ENCODE results near the gene CYP39A1. TPM values are rescaled to one million over a fixed set of nuclear protein-coding genes. Genes with fewer than 3 reads are reported as not detected.

Gene CYP39A1
- total RNA-seq, 4 donors from 2014 or later, result 7.6 to 55.9 (median 23.2) TPM

DNA sequence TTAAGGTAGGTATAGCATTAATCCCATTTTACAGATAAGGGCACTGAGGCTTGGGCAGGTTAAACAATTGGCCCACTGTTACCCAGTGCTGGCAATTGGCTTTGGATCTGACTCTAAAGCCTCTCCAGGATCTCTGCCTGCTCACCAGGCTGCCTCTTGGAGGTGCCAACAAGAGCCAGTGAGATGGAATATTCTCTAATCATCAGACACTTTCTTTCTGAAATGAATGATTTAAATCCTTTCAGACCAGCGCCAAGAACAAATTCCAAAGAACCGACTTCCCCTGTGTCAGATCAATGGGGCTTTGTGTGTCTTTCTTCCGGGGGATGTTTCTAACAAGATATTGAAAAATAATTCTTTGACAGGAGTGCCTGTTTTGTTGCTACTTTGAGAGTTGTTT is 23.6 kb downstream of the CYP39A1 start:
- H3K4me1 ChIP-seq, result peaks cover 0 to 33% (median 0%) of the 10 kb centered on the region in 3 donors
- ATAC-seq, result no peak
- H3K27me3 ChIP-seq, result no peaks in the 10 kb centered on the region
- TF ChIP-seq, protein P1, sequence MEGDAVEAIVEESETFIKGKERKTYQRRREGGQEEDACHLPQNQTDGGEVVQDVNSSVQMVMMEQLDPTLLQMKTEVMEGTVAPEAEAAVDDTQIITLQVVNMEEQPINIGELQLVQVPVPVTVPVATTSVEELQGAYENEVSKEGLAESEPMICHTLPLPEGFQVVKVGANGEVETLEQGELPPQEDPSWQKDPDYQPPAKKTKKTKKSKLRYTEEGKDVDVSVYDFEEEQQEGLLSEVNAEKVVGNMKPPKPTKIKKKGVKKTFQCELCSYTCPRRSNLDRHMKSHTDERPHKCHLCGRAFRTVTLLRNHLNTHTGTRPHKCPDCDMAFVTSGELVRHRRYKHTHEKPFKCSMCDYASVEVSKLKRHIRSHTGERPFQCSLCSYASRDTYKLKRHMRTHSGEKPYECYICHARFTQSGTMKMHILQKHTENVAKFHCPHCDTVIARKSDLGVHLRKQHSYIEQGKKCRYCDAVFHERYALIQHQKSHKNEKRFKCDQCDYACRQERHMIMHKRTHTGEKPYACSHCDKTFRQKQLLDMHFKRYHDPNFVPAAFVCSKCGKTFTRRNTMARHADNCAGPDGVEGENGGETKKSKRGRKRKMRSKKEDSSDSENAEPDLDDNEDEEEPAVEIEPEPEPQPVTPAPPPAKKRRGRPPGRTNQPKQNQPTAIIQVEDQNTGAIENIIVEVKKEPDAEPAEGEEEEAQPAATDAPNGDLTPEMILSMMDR (IDR thresholded peaks at IDR 0.05), result no peak
- no peak for TF ChIP-seq EP300 (IDR thresholded peaks at IDR 0.05)
- TF ChIP-seq POLR2A (IDR thresholded peaks at IDR 0.05), result no peak
- TF ChIP-seq POLR2AphosphoS5 (IDR thresholded peaks at IDR 0.05), result no peak
- peak overlapping the region in 1 of 4 donors; percentile 32 for H3K27ac ChIP-seq
- no peaks in the 10 kb centered on the region for H3K9me3 ChIP-seq
- peaks cover 0 to 5% of the 10 kb centered on the region in 2 donors for H3K36me3 ChIP-seq
- H3K4me3 ChIP-seq, result no peak overlapping the region
- 65 to 69% methylated on average over 3 of the region's 3 CpGs for WGBS, 2 donors (ENCODE audit: low coverage in 1 of 2)

GRCh38 chr6:46628498-46628897 is 24.1 kb downstream of the CYP39A1 start:
- no peak for ATAC-seq
- TF ChIP-seq POLR2AphosphoS5 (IDR thresholded peaks at IDR 0.05) (no peak), EP300 (IDR thresholded peaks at IDR 0.05) (no peak)
- Histone ChIP-seq H3K9me3 (no peaks in the 10 kb centered on the region), H3K27me3 (no peaks in the 10 kb centered on the region), H3K27ac (peak overlapping the region in 1 of 4 donors; percentile 32), H3K36me3 (peaks cover 0 to 10% of the 10 kb centered on the region in 2 donors), H3K4me3 (no peak overlapping the region), H3K4me1 (peaks cover 0 to 33% (median 0%) of the 10 kb centered on the region in 3 donors)
- 57% methylated on average over 1 of the region's 1 CpG for WGBS, 2 donors (ENCODE audit: low coverage in 1 of 2)

GRCh38 chr6:46626976-46627375 is 25.6 kb downstream of the CYP39A1 start:
- TF ChIP-seq, protein P1 (IDR thresholded peaks at IDR 0.05), result no peak
- TF ChIP-seq EP300 (IDR thresholded peaks at IDR 0.05), result no peak
- TF ChIP-seq POLR2AphosphoS5 (IDR thresholded peaks at IDR 0.05), result no peak
- no peak for TF ChIP-seq POLR2A (IDR thresholded peaks at IDR 0.05)
- 96 to 97% methylated on average over 4 of the region's 4 CpGs for WGBS, 2 donors (ENCODE audit: low coverage in 1 of 2)
- Histone ChIP-seq H3K36me3 (peaks cover 0 to 25% of the 10 kb centered on the region in 2 donors), H3K27me3 (no peaks in the 10 kb centered on the region), H3K9me3 (no peaks in the 10 kb centered on the region), H3K27ac (peak overlapping the region in 1 of 4 donors; percentile 16), H3K4me1 (peaks cover 0 to 33% (median 0%) of the 10 kb centered on the region in 3 donors), H3K4me3 (no peak overlapping the region)
- ATAC-seq, result no peak

DNA sequence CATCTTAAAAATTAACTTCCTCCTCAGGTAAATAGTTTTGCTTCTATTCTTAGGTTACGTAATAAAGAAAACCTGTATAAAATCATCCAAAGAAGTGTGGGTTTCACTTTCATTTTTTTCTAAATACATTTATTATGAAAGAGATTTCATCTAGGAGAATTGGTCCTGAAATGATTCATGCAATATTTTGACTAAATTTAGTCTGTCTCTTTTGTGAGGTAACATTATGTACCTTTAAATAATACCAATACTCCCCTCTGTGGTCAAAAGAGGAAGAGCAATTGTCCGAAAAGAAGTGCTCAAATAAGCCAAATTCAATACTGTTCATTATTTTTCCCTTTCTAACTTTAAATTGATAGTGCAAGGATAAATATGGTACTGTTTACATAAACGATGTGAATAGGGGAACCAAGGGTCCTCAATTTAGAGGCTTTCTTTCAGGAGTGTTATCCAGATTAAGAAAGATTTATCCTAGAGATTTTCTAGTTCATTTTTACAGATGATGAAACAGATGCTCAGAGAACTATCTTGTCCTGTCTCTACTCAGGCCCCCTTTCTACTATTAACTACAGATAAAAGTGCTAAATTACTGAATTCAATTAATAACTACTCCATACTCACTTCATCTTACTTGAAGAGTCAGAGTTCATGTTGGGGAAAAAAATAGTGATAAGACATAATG is 26.2 kb downstream of the CYP39A1 start:
- 5 to 26% methylated on average over 3 of the region's 3 CpGs for WGBS, 2 donors (ENCODE audit: low coverage in 1 of 2)
- peaks cover 0 to 26% of the 10 kb centered on the region in 2 donors for H3K36me3 ChIP-seq
- H3K4me1 ChIP-seq, result peaks cover 0 to 33% (median 0%) of the 10 kb centered on the region in 3 donors
- H3K4me3 ChIP-seq, result peak overlapping the region in 1 of 2 donors; percentile 25
- peaks cover 0 to 3% (median 0%) of the 10 kb centered on the region in 3 donors for H3K9me3 ChIP-seq
- peak; percentile 48 for ATAC-seq
- H3K27me3 ChIP-seq, result no peaks in the 10 kb centered on the region
- TF ChIP-seq EP300 (IDR thresholded peaks at IDR 0.05) (no peak), POLR2A (IDR thresholded peaks at IDR 0.05) (no peak), POLR2AphosphoS5 (IDR thresholded peaks at IDR 0.05) (peak; percentile 9)
- TF ChIP-seq, protein P1 (IDR thresholded peaks at IDR 0.05), result peak; percentile 47 to 85 (median 72)
- H3K27ac ChIP-seq, result peak overlapping the region in 1 of 4 donors; percentile 46

- TF ChIP-seq POLR2AphosphoS5 (IDR thresholded peaks at IDR 0.05) (no peak), EP300 (IDR thresholded peaks at IDR 0.05) (no peak), POLR2A (IDR thresholded peaks at IDR 0.05) (no peak)
- TF ChIP-seq, protein P1 (IDR thresholded peaks at IDR 0.05), result no peak
- Histone ChIP-seq H3K9me3 (peaks cover 0 to 4% (median 0%) of the 10 kb centered on the region in 3 donors), H3K4me1 (no peaks in the 10 kb centered on the region), H3K27me3 (no peaks in the 10 kb centered on the region), H3K36me3 (peaks cover 0 to 24% of the 10 kb centered on the region in 2 donors), H3K4me3 (no peak overlapping the region), H3K27ac (no peak overlapping the region)
- WGBS, 2 donors (ENCODE audit: low coverage in 1 of 2), result 81 to 100% methylated on average over 1 of the region's 1 CpG
- ATAC-seq, result no peak
Observed at GRCh38 chr6:46618726-46619125, 33.9 kb downstream of the CYP39A1 start.

Measured in gastroesophageal sphincter (tissue), 4 donors.